NCI-H1048 (cell line): Measurements from ENCODE around the gene SULF2.

Experiments used
- DNase-seq: peaks from one replicate; lab custom pipeline; 2025; lab: John Stamatoyannopoulos, UW

The SULF2 gene

GRCh38 chr20:47682028-47682783, 103.1 kb downstream of the SULF2 start:
- no peak for DNase-seq

GRCh38 chr20:47680804-47681529, 104.3 kb downstream of the SULF2 start:
- no peak for DNase-seq

DNA sequence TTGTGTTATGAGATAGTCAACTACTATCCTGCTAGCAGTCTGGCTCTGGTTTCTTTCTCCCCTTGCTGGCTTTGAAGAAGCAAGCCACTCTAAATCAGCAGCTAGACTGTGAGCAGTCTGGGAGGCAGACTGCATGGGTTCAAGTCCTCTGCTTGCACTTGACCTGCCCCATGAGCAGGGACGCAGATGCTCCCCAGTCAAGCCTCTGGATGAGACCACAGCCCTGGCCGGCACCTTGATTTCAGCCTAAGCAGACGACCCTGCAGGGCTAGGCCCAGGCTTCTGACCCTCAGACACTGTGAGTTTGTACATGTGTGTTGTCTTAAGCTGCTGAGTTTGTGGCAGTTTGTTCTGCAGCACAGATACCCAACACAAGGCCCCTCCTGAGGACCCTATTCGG, 105.8 kb downstream of the SULF2 start:
- DNase-seq, result no peak

- no peak for DNase-seq
These were observed 106.7 kb downstream of the SULF2 start for GRCh38 chr20:47678536-47678935.

DNA sequence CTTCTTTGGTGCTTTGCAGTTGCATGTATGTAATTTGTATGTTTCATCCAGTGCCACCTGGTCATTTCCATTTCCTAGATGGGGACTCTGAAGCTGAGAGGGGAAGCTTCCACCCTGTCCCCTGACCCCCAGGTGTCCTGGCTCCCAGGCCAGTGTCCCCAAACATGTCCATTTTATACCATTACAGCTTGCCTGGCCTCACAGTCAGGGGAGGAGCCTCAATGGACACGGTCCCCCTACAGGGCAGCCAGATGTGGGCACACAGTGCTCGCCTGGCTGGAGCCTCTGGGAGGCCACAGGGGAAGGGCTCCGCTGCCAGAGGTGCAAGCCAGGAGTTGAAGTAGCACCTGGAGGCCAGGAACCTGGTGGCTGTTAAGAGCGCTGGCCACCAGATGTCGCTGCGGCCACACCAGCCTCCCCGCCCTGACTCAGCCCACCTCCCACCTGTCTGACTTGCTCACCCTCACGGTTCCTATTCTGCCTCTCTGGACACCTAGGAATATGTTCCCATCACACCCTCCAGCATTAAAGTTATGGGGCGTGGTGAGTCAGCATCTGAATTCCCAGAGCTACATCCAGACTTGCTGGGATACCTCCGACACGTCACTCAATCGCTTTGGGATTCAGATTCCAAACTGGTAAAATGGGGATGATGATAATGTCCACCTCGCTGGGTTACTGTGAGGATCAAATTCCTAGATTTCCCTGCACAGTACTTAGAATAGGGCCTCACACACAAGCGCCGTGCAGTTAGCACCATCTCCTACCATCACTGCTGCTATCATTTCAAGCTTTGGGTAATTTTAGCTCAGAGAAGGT, 107.4 kb downstream of the SULF2 start:
- peak; percentile 39 for DNase-seq

- no peak for DNase-seq
These were observed 108.2 kb downstream of the SULF2 start for GRCh38 chr20:47676912-47677634.

DNA sequence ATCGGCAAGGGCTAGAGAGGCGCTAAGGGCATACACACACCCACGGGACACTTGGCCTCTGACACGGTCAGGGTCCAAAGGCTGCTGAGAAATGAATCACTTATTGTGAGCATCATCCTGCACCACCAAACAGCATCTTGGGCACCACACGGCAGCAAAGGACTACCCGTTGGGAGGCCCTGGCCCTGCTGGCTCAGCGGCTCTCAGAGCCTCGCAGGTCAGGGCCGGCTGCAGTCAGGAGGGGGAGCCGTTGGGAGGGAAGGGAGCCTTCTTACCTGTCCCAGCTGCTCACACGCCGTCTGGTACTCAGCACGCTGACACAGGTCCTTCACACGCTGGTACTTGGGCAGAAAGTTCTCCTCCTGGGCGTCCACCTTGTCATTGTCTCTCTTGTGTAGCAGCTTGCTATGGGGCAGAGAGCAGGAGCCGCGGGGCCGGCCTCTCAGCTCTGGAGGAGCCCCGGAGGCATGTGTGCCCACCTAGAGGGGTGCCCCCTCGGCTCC, 109.0 kb downstream of the SULF2 start:
- no peak for DNase-seq

DNA sequence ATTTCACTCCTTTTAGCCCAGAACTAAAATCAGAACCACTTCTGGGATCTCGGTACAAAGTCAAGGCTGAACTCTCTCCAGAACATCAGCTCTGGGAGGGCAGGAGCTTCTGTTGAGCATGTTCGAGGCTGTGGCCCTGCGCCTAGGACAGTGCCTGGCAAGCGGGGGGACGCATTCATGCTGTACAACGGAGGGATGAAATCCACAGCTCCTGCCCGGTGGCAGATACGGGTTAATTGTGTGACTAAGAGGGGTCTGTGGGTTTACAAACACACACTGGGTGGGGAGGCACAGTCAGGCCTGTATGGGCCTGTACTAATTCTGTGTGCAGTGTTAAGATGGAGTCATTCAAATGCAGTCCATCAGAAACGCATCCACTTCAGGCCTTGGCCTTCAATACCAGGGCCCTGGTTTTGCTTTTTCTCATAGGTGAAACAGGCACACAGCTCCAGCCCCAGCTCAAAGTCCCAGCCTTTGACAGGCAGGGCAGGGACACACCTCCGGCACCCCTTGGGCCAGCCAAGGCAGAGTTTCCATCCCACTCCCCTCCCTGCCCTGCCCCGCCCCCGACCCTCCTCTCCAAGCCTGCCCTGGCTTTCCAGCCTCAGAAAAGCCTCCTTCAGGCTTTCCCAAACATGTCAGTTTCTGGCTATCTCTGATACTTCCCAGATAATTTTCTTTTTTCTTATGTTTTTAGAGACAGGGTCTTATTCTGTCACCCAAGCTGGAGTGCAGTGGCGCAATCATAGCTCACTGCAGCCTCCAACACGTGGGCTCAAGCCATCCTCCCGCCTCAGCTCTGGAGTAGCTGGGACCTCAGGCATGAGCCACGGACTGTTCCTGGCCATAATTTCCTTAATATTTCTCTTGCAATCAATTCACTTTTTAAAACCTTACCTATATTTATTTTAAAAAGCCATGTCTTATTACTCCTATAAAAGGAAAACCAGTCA, 109.8 kb downstream of the SULF2 start:
- DNase-seq, result no peak

DNA sequence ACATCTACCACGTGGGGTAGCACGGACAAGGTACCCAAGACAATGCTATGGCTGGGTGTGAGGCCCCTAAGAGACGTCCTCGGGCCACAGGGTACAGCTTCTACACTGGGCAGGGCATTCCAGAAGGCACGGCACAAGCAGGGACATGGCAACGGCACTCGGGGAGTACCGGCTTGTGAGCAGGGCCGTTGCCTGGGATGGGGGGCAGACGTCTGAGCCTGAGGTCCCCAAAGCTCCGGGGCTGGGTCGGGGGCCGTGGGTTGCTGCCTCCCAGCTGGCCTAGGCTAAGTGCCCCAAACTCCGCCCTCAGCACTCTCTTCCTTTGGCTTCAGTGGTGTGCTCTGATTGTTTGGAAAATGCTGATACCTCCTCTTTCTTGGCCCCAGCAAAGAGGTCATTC, 110.6 kb downstream of the SULF2 start:
- DNase-seq, result no peak

GRCh38 chr20:47674145-47674544, 111.1 kb downstream of the SULF2 start:
- no peak for DNase-seq

GRCh38 chr20:47673671-47673955, 111.7 kb downstream of the SULF2 start:
- no peak for DNase-seq

GRCh38 chr20:47672886-47673670, 112.2 kb downstream of the SULF2 start:
- no peak for DNase-seq

- no peak for DNase-seq
These were observed 113.1 kb downstream of the SULF2 start for GRCh38 chr20:47672166-47672565.

DNA sequence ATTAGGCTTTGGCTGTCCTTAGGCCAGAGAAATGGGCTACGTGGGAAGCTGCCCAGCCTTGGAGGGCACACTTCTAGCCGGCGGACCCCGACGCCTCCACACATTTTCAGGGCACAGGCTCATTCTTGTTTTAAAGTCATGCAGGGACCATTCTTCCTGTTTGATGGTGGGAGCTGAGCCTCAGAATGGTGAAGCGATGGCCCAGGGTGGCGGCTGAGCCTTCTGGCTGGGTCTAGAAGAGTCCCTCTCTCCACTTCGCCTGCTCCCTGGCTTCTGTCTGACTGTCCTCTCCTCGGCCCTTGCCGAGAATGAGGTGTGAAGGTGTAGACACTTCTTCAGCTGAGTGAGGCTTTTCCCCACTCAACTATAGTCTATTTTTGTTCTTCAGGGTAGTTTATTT, 114.4 kb downstream of the SULF2 start:
- no peak for DNase-seq

DNA sequence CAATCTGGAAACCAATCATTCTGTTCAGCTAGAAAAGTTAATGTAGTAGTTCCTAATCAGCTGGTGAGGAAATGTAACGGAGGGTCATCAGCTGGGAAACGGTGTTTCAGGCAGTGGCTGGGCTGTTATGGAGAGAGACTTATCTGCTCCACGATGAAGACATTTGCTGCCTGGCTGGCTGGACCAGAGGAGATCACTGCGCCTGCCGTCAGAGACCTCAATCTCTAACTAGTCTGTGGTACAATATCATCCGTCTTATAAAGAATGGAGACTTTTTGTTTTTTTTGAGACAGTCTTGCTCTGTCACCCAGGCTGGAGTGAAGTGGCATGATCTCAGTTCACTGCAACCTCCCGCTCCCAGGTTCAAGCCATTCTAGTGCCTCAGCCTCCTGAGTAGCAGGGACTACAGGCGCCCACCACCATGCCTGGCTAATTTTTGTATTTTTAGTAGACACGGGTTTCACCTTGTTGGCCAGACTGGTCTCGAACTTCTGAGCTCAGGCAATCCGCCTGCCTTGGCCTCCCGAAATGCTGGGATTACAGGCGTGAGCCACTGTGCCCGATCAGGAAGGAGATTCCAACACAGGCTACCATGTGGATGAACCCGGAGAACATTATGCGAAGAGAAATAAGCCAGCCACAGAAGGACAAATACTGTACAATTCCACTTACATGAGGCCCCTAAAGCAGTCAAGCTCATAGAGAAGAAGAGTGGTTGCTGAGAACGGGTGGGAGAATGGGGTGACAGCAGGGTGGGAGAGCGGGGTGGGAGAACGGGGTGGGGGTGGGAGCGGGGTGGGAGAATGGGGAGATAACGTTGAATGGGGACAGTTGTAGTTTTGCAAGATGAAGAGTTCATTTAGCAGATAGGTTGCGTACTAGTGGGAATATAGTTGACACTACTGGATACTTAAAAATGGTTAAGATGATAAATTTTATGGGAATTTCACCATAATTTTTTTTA, 115.1 kb downstream of the SULF2 start:
- DNase-seq, result no peak

GRCh38 chr20:47669489-47669888, 115.8 kb downstream of the SULF2 start:
- DNase-seq, result no peak

DNA sequence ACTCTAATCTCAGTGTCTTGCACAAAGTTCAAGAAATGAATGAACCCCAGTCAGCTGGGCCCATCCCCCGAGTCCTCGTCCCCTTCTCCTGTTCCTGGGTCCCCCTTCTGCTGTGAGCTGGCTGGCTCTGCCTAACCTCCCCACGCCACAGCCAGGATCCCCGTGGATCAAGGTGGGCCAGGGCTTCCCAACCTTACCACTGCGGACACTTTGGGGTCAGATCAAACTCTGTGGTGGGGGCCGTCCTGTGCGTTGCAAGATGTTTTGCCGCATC, 116.2 kb downstream of the SULF2 start:
- DNase-seq, result no peak

DNA sequence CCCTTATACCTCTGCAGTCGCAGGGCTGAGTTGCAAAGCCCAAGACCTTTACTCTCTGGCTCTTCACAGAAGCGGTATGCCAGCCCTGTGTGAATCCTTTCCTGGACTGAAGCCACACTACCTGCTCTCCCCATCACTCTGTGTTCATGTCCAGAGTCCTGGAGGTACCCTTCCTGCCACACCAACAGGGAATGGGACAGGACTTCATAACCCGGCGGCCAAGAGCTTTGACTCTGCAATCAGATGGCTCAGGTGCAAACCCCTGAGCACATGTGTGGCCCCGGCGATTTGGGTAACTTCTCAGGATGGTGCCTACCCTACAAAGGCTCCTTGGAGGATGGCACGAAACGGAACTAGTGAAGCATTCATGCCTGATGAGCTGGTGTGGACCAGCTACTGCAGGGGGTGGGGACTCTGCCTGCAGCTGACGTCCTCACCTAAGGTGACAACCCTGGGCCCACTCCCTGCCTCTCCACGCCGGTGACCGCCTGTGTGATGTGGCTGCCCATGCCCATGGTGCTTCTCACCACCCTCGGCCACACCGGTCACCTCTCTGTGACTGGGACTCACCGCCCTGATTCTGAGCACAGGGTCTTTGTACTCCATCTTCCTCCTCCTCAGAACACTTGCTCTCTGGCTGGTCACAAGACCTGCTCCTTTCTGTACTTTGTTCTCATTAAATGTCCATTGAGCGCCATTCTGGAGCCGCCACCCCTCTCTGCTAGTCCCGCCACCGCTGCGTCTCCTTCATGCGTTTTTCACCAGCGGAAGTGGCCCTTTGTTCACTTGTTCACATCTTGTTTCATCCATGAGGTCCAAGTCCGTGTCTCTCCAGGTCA, 116.7 kb downstream of the SULF2 start:
- DNase-seq, result no peak
